SJSA1 (cell line): ENCODE results near the gene PSD. TPM values are rescaled to one million over a fixed set of nuclear protein-coding genes. Genes with fewer than 3 reads are reported as not detected.

Source experiments
- DNase-seq, 2 experiments: peaks; one replicate each; pipeline ENCODE4 v3.0.0-alpha.2; 2015 to 2020; ENCODE audit warnings: low spot score in 2 of 2, low read depth in 1 of 2
- H3K27ac ChIP-seq: fragments of 250-450 bp; sonication (Bioruptor Pico); 2 replicates; pipeline ENCODE4 v1.5.1; 2020; ENCODE audit warnings: mild to moderate bottlenecking, moderate library complexity
- H3K27me3 ChIP-seq: fragments of 250-450 bp; sonication (Bioruptor Pico); replicated peaks from 2 replicates; pipeline ENCODE4 v1.5.1; 2020; ENCODE audit warnings: mild to moderate bottlenecking, moderate library complexity
- H3K36me3 ChIP-seq: fragments of 250-450 bp; sonication (Bioruptor Pico); 2 replicates; pipeline ENCODE4 v1.5.1; 2020; ENCODE audit warnings: mild to moderate bottlenecking
- H3K4me1 ChIP-seq: fragments of 250-450 bp; sonication (Bioruptor Pico); replicated peaks from 2 replicates; pipeline ENCODE4 v1.6.1; 2021; ENCODE audit warnings: mild to moderate bottlenecking
- H3K4me3 ChIP-seq: fragments of 250-450 bp; sonication (Bioruptor Pico); 2 replicates; pipeline ENCODE4 v1.5.1; 2020; ENCODE audit warnings: mild to moderate bottlenecking
- H3K9me3 ChIP-seq: fragments of 250-450 bp; sonication (Bioruptor Pico); replicated peaks from 2 replicates; pipeline ENCODE4 v1.5.1; 2020; ENCODE audit warnings: mild to moderate bottlenecking
- total RNA-seq: library from RNA; depleted of rRNA; stranded (reverse); fragments of >200 nt; shearing (Covaris generic); gene quantifications from 2 replicates; pipeline ENCODE4 v1.2.3, GENCODE V29; 2014

Gene PSD
- total RNA-seq, 1 experiment from 2014 or later: 0.08 TPM

- Histone ChIP-seq H3K27me3 (no peaks in the 10 kb centered on the region; the same call in 1 of the 2 replicates), H3K4me3 (no peak overlapping the region)
- no peak for DNase-seq
Measured at GRCh38 chr10:102400598-102401341, 17.8 kb downstream of the PSD start.

GRCh38 chr10:102400076-102400475 is 18.5 kb downstream of the PSD start:
- no peak overlapping the region; the same call in 1 of the 2 replicates for H3K4me3 ChIP-seq
- H3K27ac ChIP-seq: no peak overlapping the region

More at GRCh38 chr10:102400598-102401341, 17.8 kb downstream of the PSD start:
- Histone ChIP-seq H3K4me1 (peaks cover 30% of the 10 kb centered on the region), H3K36me3 (peaks cover 63% of the 10 kb centered on the region), H3K9me3 (no peaks in the 10 kb centered on the region; the same call in 1 of the 2 replicates), H3K27ac (no peak overlapping the region)

DNA sequence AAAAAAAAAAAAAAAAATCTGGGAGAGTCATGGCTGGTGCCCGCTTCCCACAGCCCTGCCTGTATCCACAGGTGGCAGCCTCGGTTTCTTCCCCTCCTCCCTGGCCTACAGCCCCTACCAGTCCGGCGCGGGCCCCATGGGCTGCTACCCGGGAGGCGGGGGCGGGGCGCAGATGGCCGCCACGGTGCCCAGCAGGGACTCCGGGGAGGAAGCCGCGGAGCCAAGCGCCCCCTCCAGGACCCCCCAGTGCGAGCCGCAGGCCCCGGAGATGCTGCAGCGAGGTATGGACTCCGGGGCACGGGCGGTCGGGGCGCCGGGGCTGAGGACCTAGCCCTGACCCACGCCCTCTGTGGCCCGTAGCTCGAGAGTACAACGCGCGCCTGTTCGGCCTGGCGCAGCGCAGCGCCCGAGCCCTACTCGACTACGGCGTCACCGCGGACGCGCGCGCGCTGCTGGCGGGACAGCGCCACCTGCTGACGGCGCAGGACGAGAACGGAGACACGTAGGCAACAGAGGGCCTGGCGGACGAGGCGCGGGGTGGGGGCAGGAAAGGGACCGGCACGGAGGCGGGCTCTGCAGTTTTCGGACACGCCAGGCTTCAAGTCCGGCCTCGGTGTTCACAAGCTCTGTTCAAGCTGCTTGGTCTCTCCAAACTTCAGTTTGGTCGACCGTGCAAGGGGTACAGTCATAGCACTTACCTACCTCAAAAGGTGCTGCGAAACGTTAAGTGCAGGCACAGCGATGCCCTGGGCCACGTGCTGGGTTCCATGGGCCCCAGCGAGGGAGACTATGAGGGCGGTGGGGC is 19.2 kb downstream of the PSD start:
- Histone ChIP-seq H3K27me3 (no peaks in the 10 kb centered on the region; the same call in 1 of the 2 replicates), H3K4me1 (peaks cover 39% of the 10 kb centered on the region), H3K4me3 (peak overlapping the region; percentile 47), H3K36me3 (peaks cover 63% of the 10 kb centered on the region), H3K27ac (no peak overlapping the region), H3K9me3 (no peaks in the 10 kb centered on the region; the same call in 1 of the 2 replicates)
- peak; percentile 82 to 88 for DNase-seq

More at GRCh38 chr10:102400076-102400475, 18.5 kb downstream of the PSD start:
- no peak for DNase-seq
- Histone ChIP-seq H3K9me3 (no peaks in the 10 kb centered on the region; the same call in 1 of the 2 replicates), H3K36me3 (peaks cover 63% of the 10 kb centered on the region), H3K4me1 (peaks cover 33% of the 10 kb centered on the region), H3K27me3 (no peaks in the 10 kb centered on the region; the same call in 1 of the 2 replicates)

DNA sequence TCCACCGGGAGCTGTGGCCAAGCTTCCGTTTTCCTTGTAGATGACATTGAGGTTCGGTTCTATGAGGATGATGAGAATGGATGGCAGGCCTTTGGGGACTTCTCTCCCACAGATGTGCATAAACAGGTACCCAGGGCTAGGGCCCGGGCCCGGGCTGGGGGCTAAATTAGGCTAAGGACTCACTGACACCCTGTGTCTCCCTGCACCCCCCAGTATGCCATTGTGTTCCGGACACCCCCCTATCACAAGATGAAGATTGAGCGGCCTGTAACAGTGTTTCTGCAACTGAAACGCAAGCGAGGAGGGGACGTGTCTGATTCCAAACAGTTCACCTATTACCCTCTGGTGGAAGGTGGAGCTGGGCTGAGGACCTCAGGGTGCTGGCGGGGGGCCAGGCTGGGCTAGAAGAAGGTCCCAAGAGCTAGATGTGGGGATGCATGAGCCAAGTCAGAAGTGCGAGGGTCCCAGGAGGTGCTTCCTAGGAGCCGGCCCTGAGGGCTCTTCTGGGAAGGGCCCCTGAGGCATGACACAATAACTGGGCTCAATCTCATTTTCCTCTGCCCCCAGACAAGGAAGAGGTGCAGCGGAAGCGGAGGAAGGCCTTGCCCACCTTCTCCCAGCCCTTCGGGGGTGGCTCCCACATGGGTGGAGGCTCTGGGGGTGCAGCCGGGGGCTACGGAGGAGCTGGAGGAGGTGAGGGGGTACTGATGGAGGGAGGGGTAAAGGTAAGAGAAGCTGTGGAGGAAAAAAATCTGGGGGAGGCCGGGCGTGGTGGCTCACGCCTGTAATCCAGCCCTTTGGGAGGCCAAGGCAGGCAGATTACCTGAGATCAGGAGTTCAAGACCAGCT is 20.2 kb downstream of the PSD start:
- Histone ChIP-seq H3K27ac (no peak overlapping the region), H3K4me1 (peaks cover 43% of the 10 kb centered on the region), H3K27me3 (no peaks in the 10 kb centered on the region; the same call in 1 of the 2 replicates), H3K4me3 (no peak overlapping the region), H3K36me3 (peaks cover 62% of the 10 kb centered on the region), H3K9me3 (no peaks in the 10 kb centered on the region; the same call in 1 of the 2 replicates)
- no peak for DNase-seq

GRCh38 chr10:102397222-102398171 is 21.1 kb downstream of the PSD start:
- DNase-seq: no peak
- Histone ChIP-seq H3K27me3 (no peaks in the 10 kb centered on the region; the same call in 1 of the 2 replicates), H3K9me3 (no peaks in the 10 kb centered on the region; the same call in 1 of the 2 replicates), H3K36me3 (peaks cover 57% of the 10 kb centered on the region), H3K4me1 (peaks cover 44% of the 10 kb centered on the region), H3K4me3 (no peak overlapping the region), H3K27ac (no peak overlapping the region)

DNA sequence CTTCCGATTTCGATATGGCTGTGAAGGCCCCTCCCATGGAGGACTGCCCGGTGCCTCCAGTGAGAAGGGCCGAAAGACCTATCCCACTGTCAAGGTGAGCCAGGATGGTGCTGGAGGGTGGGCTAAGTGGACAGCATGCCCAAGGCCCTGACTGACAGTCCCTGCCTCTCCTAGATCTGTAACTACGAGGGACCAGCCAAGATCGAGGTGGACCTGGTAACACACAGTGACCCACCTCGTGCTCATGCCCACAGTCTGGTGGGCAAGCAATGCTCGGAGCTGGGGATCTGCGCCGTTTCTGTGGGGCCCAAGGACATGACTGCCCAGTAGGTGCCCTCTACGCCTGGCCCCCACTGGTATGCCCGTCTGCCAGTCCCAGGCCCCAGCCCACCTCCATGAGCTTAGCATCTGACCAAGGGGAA is 21.8 kb downstream of the PSD start:
- no peaks in the 10 kb centered on the region; the same call in 1 of the 2 replicates for H3K9me3 ChIP-seq
- no peaks in the 10 kb centered on the region; the same call in 1 of the 2 replicates for H3K27me3 ChIP-seq
- no peak overlapping the region for H3K4me3 ChIP-seq
- peaks cover 40% of the 10 kb centered on the region for H3K4me1 ChIP-seq
- H3K27ac ChIP-seq: peak overlapping the region; percentile 60; the same call in 1 of the 2 replicates
- DNase-seq: no peak
- H3K36me3 ChIP-seq: peaks cover 51% of the 10 kb centered on the region

GRCh38 chr10:102396317-102396650 is 22.3 kb downstream of the PSD start:
- Histone ChIP-seq H3K36me3 (peaks cover 47% of the 10 kb centered on the region), H3K27ac (peak overlapping the region; percentile 60; the same call in 1 of the 2 replicates), H3K4me1 (peaks cover 36% of the 10 kb centered on the region), H3K9me3 (no peaks in the 10 kb centered on the region; the same call in 1 of the 2 replicates), H3K27me3 (no peaks in the 10 kb centered on the region; the same call in 1 of the 2 replicates), H3K4me3 (peak overlapping the region; percentile 62)
- DNase-seq: no peak

GRCh38 chr10:102395400-102396316 is 22.9 kb downstream of the PSD start, which contains the start of gene NFKB2:
NFKB2 (plus strand) TSS chr10:102395705; CDS start chr10:102395960, 255 bp downstream.
- Histone ChIP-seq H3K36me3 (peaks cover 41% of the 10 kb centered on the region), H3K27me3 (no peaks in the 10 kb centered on the region; the same call in 1 of the 2 replicates), H3K9me3 (no peaks in the 10 kb centered on the region; the same call in 1 of the 2 replicates), H3K4me1 (peaks cover 36% of the 10 kb centered on the region), H3K27ac (peak within 1 kb of the TSS; percentile 96), H3K4me3 (peak within 1 kb of the TSS; percentile 62)
- peak; percentile 88 to 91 for DNase-seq

DNA sequence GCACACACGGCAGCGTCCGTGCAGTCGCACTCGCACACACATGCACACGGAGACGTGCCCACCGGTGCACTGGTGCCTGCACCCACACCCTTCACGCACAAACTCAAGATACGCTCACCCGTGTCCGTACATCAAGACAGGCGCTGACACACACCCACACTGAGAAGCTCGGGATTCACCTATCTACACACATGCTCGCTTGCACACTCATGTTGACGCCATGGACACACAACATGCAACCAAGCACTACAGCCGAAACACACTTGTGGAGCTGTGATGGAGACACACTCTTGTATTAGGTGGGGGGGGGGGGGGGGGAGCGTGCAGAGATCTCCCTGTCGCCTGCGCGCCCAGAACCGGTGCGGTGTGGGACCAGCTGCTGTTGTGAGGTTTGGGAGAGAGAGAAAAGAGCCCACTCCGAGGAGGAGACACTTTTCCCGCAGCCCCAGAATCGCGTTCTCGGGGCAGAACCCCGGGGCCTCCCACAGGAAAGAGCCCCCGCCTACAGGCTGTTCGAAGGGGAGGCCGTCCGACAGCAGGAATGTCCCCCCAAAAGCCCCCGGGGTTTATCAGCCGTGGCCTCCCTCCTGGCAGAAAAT is 23.7 kb downstream of the PSD start:
- peaks cover 34% of the 10 kb centered on the region for H3K4me1 ChIP-seq
- DNase-seq: peak in 1 of 2 experiments; percentile 53
- peaks cover 33% of the 10 kb centered on the region for H3K36me3 ChIP-seq
- no peaks in the 10 kb centered on the region; the same call in 1 of the 2 replicates for H3K9me3 ChIP-seq
- peak overlapping the region; percentile 62 for H3K4me3 ChIP-seq
- no peaks in the 10 kb centered on the region; the same call in 1 of the 2 replicates for H3K27me3 ChIP-seq
- peak overlapping the region; percentile 96 for H3K27ac ChIP-seq

GRCh38 chr10:102394079-102394800 is 24.3 kb downstream of the PSD start:
- peak overlapping the region; percentile 96 for H3K27ac ChIP-seq
- peaks cover 27% of the 10 kb centered on the region for H3K4me1 ChIP-seq
- H3K4me3 ChIP-seq: peak overlapping the region; percentile 62
- H3K9me3 ChIP-seq: no peaks in the 10 kb centered on the region; the same call in 1 of the 2 replicates
- H3K27me3 ChIP-seq: no peaks in the 10 kb centered on the region; the same call in 1 of the 2 replicates
- H3K36me3 ChIP-seq: peaks cover 26% of the 10 kb centered on the region
- peak; percentile 96 to 99 for DNase-seq
